MCF 10A (cell line): ENCODE measurements around the gene GPR137. TPM values are rescaled to one million over a fixed set of nuclear protein-coding genes. Genes with fewer than 3 reads are reported as not detected.

ENCODE experiments used
- BruUV-seq: library from RNA; stranded (reverse); fragments of 400-500 nt; replicated peaks from 2 replicates; lab custom pipeline; 2021; lab: Mats Ljungman, UMichigan
- CTCF ChIA-PET: fragments of 300-600 bp; sonication (Branson Sonifier 250); formaldehyde crosslinking; extraction: SDS; loops from one replicate; lab custom pipeline; 2021; ENCODE audit warnings: antibody characterized with exemption, inconsistent platforms; lab: Yijun Ruan, JAX
- POLR2A ChIA-PET: fragments of 300-600, 350-650 bp; sonication (Branson Sonifier 250); formaldehyde crosslinking; extraction: SDS; loops from one replicate; lab custom pipeline; 2020; ENCODE audit warnings: antibody characterized with exemption, inconsistent platforms; lab: Yijun Ruan, JAX
- DNase-seq: peaks from one replicate; pipeline ENCODE4 v3.0.0-alpha.2; 2018; ENCODE audit not compliant: unreplicated experiment
- H3K27ac Mint-ChIP-seq: one replicate; pipeline ENCODE4 v1.8.0; 2022; ENCODE audit warnings: mild to moderate bottlenecking, low read depth, mixed read lengths; ENCODE audit not compliant: unreplicated experiment
- H3K27me3 Mint-ChIP-seq: one replicate; pipeline ENCODE4 v1.8.0; 2022; ENCODE audit warnings: mixed read lengths; ENCODE audit not compliant: insufficient read depth, unreplicated experiment
- H3K36me3 Mint-ChIP-seq: one replicate; pipeline ENCODE4 v1.8.0; 2022; ENCODE audit warnings: mild to moderate bottlenecking, moderate library complexity, mixed read lengths; ENCODE audit not compliant: insufficient read depth, unreplicated experiment
- H3K4me1 Mint-ChIP-seq: one replicate; pipeline ENCODE4 v1.8.0; 2022; ENCODE audit warnings: mixed read lengths; ENCODE audit not compliant: insufficient read depth, unreplicated experiment
- H3K4me3 Mint-ChIP-seq: one replicate; pipeline ENCODE4 v1.8.0; 2022; ENCODE audit warnings: mild to moderate bottlenecking, moderate library complexity, mixed read lengths; ENCODE audit not compliant: unreplicated experiment
- H3K9me3 Mint-ChIP-seq: one replicate; pipeline ENCODE4 v1.8.0; 2022; ENCODE audit warnings: mixed read lengths; ENCODE audit not compliant: unreplicated experiment
- CTCF ChIP-seq: fragments of 200-600 bp; IDR thresholded peaks from one replicate; pipeline ENCODE4 v1.8.0; 2022; ENCODE audit warnings: antibody characterized with exemption, mild to moderate bottlenecking; ENCODE audit not compliant: unreplicated experiment
- intact Hi-C: fragments of 100-400 bp; cut with micrococcal nuclease; formaldehyde crosslinking; loops from 2 replicates; pipeline ENCODE4 v1.14.1; 2022
- total RNA-seq: library from RNA; stranded (reverse); gene quantifications from 2 replicates; pipeline ENCODE4 v1.2.3, GENCODE V29; 2022

The GPR137 gene
- total RNA-seq, 1 experiment from 2014 or later = 36.0 TPM

- DNase-seq = peak; percentile 42
- intact Hi-C loops = no loop called here
- Mint-ChIP-seq H3K27me3 (no peaks in the 10 kb centered on the region), H3K9me3 (no peaks in the 10 kb centered on the region), H3K4me1 (peaks cover 13% of the 10 kb centered on the region), H3K4me3 (no peak overlapping the region), H3K36me3 (peaks cover 58% of the 10 kb centered on the region), H3K27ac (no peak overlapping the region)
- no peak for TF ChIP-seq CTCF
- no TSS peak for BruUV-seq
- ChIA-PET CTCF (interaction anchor here (0.6 to 3.3 kb wide), 6 partner anchors 9 to 617 kb away, joined by 3 to 14 read pairs (median 4); partner anchors contain the start of gene PLCB3), POLR2A (no interaction called here)
Measured at GRCh38 chr11:64263021-64263946, 22.4 kb upstream of the GPR137 start.

- POLR2A ChIA-PET = interaction anchor here (0.7 kb wide), 1 partner anchor 23 kb away, joined by 3 read pairs; the partner anchor contains the start of gene FKBP2
- DNase-seq = no peak
- CTCF ChIA-PET = interaction anchor here (0.6 to 3.3 kb wide), 6 partner anchors 10 to 616 kb away, joined by 3 to 14 read pairs (median 4); partner anchors contain the start of gene PLCB3
- Mint-ChIP-seq H3K9me3 (no peaks in the 10 kb centered on the region), H3K4me1 (peaks cover 20% of the 10 kb centered on the region), H3K4me3 (no peak overlapping the region), H3K36me3 (peaks cover 58% of the 10 kb centered on the region), H3K27ac (no peak overlapping the region), H3K27me3 (no peaks in the 10 kb centered on the region)
- BruUV-seq = no TSS peak
- TF ChIP-seq CTCF = no peak
- intact Hi-C loops = no loop called here
Measured at GRCh38 chr11:64263947-64264317, 21.7 kb upstream of the GPR137 start.

GRCh38 chr11:64264371-64264852 lies 21.2 kb upstream of the GPR137 start:
- H3K27me3 Mint-ChIP-seq = no peaks in the 10 kb centered on the region
- intact Hi-C loops = no loop called here
- TF ChIP-seq CTCF = no peak
- no peak for DNase-seq
- BruUV-seq = no TSS peak
- H3K4me1 Mint-ChIP-seq = peaks cover 23% of the 10 kb centered on the region
- peaks cover 58% of the 10 kb centered on the region for H3K36me3 Mint-ChIP-seq
- H3K27ac Mint-ChIP-seq = no peak overlapping the region
- POLR2A ChIA-PET = interaction anchor here (0.6 to 0.7 kb wide), 2 partner anchors 21 to 23 kb away, joined by 3 read pairs; partner anchors contain the start of gene FKBP2
- H3K4me3 Mint-ChIP-seq = no peak overlapping the region
- no peaks in the 10 kb centered on the region for H3K9me3 Mint-ChIP-seq
- CTCF ChIA-PET = interaction anchor here (0.9 to 3.3 kb wide), 6 partner anchors 10 to 37 kb away, joined by 3 to 14 read pairs (median 5); partner anchors contain the start of gene PLCB3
